ENCODE results near the gene ERG28. TPM values are rescaled to one million over a fixed set of nuclear protein-coding genes. Genes with fewer than 3 reads are reported as not detected.

ERG28 gene
- total and polyA plus RNA-seq, 10 of the 15 experiments (the other 5 are each of a cell fraction or from before 2014, with no cell fraction given): 15.2 to 67.0 (median 48.1) TPM

GRCh38 chr14:75631453-75631831 lies 29.2 kb downstream of the ERG28 start:
- no peak for FAIRE-seq

GRCh38 chr14:75630695-75631452 lies 29.8 kb downstream of the ERG28 start:
- H3K4me3 ChIP-seq: no peak overlapping the region
- no peaks in the 10 kb centered on the region for H3K4me1 ChIP-seq (ENCODE audit: control insufficient read depth, insufficient read depth, low read length)
- ChIA-PET SMC1A (ENCODE audit: uncharacterized antibody, unreplicated experiment) (no interaction called here), POLR2A (no interaction called here), RAD21 (ENCODE audit: unreplicated experiment) (no interaction called here), CTCF (interaction anchor here (1.2 kb wide), 1 partner anchor 53 kb away, joined by 5 read pairs; no protein-coding TSS in a partner anchor)
- H2AFZ ChIP-seq (ENCODE audit: control insufficient read depth, low read depth, low read length): no peak overlapping the region
- no peak for DNase-seq (ENCODE audit: low read depth, low spot score)
- H3K36me3 ChIP-seq (ENCODE audit: control insufficient read depth in 2 of 2, insufficient read depth in 2 of 2, low read length in 1 of 2): no peaks in the 10 kb centered on the region
- H3K9ac ChIP-seq (ENCODE audit: control insufficient read depth, insufficient read depth, low read length): no peak overlapping the region
- no peaks in the 10 kb centered on the region for H3K27me3 ChIP-seq (replicated peaks in 1 of 2; ENCODE audit: control insufficient read depth in 2 of 2, insufficient read depth in 2 of 2, low read length in 1 of 2)
- H3K79me2 ChIP-seq (ENCODE audit: control insufficient read depth, insufficient read depth, low read length): no peaks in the 10 kb centered on the region
- WGBS (ENCODE audit: insufficient coverage, insufficient replicate concordance, low lambda C conversion rate, missing lambda C conversion rate): 73% methylated on average over 6 of the region's 6 CpGs
- ATAC-seq: no peak
- H3K27ac ChIP-seq (ENCODE audit: control insufficient read depth, insufficient read depth): no peak overlapping the region
- in situ Hi-C loops (cut with MboI) (no loop called here), intact Hi-C loops (cut with micrococcal nuclease; ENCODE audit: unreplicated experiment) (no loop called here)
- FAIRE-seq: no peak
- H3K4me2 ChIP-seq (ENCODE audit: control insufficient read depth, insufficient read depth): no peak overlapping the region
- H4K20me1 ChIP-seq (ENCODE audit: control insufficient read depth, insufficient read depth): no peaks in the 10 kb centered on the region; the same call in 1 of the 2 replicates
- no peaks in the 10 kb centered on the region for H3K9me3 ChIP-seq (replicated peaks; ENCODE audit: control insufficient read depth, insufficient read depth, low read length)
- BruUV-seq (replicated peaks): no TSS peak
- TF ChIP-seq KAT2A (conservative IDR thresholded peaks at IDR 0.05; ENCODE audit: control insufficient read depth, low read depth, low read length) (no peak), WRNIP1 (IDR thresholded peaks at IDR 0.05; ENCODE audit: borderline replicate concordance, low read depth, low read length) (no peak), IKZF2 (IDR thresholded peaks at IDR 0.05) (no peak), YY1 (IDR thresholded peaks at IDR 0.05; ENCODE audit: low read depth, low read length) (no peak), RFX5 (IDR thresholded peaks at IDR 0.05; ENCODE audit: low read depth, low read length) (no peak), MYC (IDR thresholded peaks at IDR 0.05; ENCODE audit: insufficient read depth, insufficient read length, insufficient replicate concordance, low read length, severe bottlenecking) (no peak), SMAD1 (IDR thresholded peaks at IDR 0.05; ENCODE audit: low read depth, partially characterized antibody) (no peak), NFXL1 (IDR thresholded peaks at IDR 0.05; ENCODE audit: borderline replicate concordance) (no peak), KLF5 (IDR thresholded peaks at IDR 0.05; ENCODE audit: partially characterized antibody) (no peak), NR2C2 (IDR thresholded peaks at IDR 0.05; ENCODE audit: borderline replicate concordance, control insufficient read depth, insufficient read length, low read depth) (no peak), IRF4 (IDR thresholded peaks at IDR 0.05; ENCODE audit: low read depth, low read length) (no peak), ZBTB40 (IDR thresholded peaks at IDR 0.05; ENCODE audit: borderline replicate concordance) (no peak)

More at GRCh38 chr14:75631453-75631831, 29.2 kb downstream of the ERG28 start:
- Histone ChIP-seq H3K36me3 (ENCODE audit: control insufficient read depth in 2 of 2, insufficient read depth in 2 of 2, low read length in 1 of 2) (no peaks in the 10 kb centered on the region), H3K9me3 (replicated peaks; ENCODE audit: control insufficient read depth, insufficient read depth, low read length) (no peaks in the 10 kb centered on the region), H3K27me3 (replicated peaks in 1 of 2; ENCODE audit: control insufficient read depth in 2 of 2, insufficient read depth in 2 of 2, low read length in 1 of 2) (no peaks in the 10 kb centered on the region), H3K4me1 (ENCODE audit: control insufficient read depth, insufficient read depth, low read length) (no peaks in the 10 kb centered on the region), H3K79me2 (ENCODE audit: control insufficient read depth, insufficient read depth, low read length) (no peaks in the 10 kb centered on the region), H3K4me2 (ENCODE audit: control insufficient read depth, insufficient read depth) (no peak overlapping the region), H2AFZ (ENCODE audit: control insufficient read depth, low read depth, low read length) (no peak overlapping the region), H3K9ac (ENCODE audit: control insufficient read depth, insufficient read depth, low read length) (no peak overlapping the region), H4K20me1 (ENCODE audit: control insufficient read depth, insufficient read depth) (no peaks in the 10 kb centered on the region; the same call in 1 of the 2 replicates), H3K4me3 (no peak overlapping the region), H3K27ac (ENCODE audit: control insufficient read depth, insufficient read depth) (no peak overlapping the region)
- ChIA-PET SMC1A (ENCODE audit: uncharacterized antibody, unreplicated experiment) (no interaction called here), CTCF (interaction anchor here (1.1 to 1.2 kb wide), 2 partner anchors 15 to 54 kb away, joined by 5 to 6 read pairs; no protein-coding TSS in a partner anchor), POLR2A (no interaction called here), RAD21 (ENCODE audit: unreplicated experiment) (no interaction called here)
- no TSS peak for BruUV-seq (replicated peaks)
- TF ChIP-seq MEF2A (IDR thresholded peaks at IDR 0.05; ENCODE audit: insufficient read depth, low read depth, low read length): no peak
- no peak for TF ChIP-seq ATF7 (IDR thresholded peaks at IDR 0.05; ENCODE audit: low read depth)
- TF ChIP-seq BRCA1 (IDR thresholded peaks at IDR 0.05; ENCODE audit: low read depth, low read length): no peak
- intact Hi-C loops (cut with micrococcal nuclease; ENCODE audit: unreplicated experiment): no loop called here
- no peak for DNase-seq (ENCODE audit: low read depth, low spot score)
- in situ Hi-C loops (cut with MboI): no loop called here
- WGBS (ENCODE audit: insufficient coverage, insufficient replicate concordance, low lambda C conversion rate, missing lambda C conversion rate): 38% methylated on average over 5 of the region's 5 CpGs
- ATAC-seq: no peak

Measured in GM12878 (cell line).